Peyer's patch (tissue), 4 donors: Measurements from ENCODE around the gene PDZK1IP1. TPM values are rescaled to one million over a fixed set of nuclear protein-coding genes. Genes with fewer than 3 reads are reported as not detected.

Source experiments
- DNase-seq, 3 donors: peaks; one replicate each; pipeline ENCODE4 v3.0.0-alpha.2; 2017 to 2019
- H3K27ac ChIP-seq, 4 donors: fragments of 200-600 bp; sonication (generic); one replicate each; pipeline ENCODE4 v1.5.1; 2016 to 2019
- H3K27me3 ChIP-seq, 2 donors: fragments of 200-600 bp; sonication (generic); one replicate each; pipeline ENCODE4 v1.5.1; 2019
- H3K36me3 ChIP-seq, 3 donors: fragments of 200-600 bp; sonication (generic); one replicate each; pipeline ENCODE4 v1.5.1; 2016 to 2019
- H3K4me1 ChIP-seq, 4 donors: fragments of 200-600 bp; sonication (generic); one replicate each; pipeline ENCODE4 v1.5.1; 2016 to 2019
- H3K4me3 ChIP-seq, 4 donors: fragments of 200-600 bp; sonication (generic); 1 replicate in 3 of 4; 2 replicates in 1 of 4; pipeline ENCODE4 v1.5.1; 2016 to 2019; ENCODE audit warnings: mild to moderate bottlenecking in 1 of 4
- H3K9me3 ChIP-seq, 4 donors: fragments of 200-600 bp; sonication (generic); one replicate each; pipeline ENCODE4 v1.5.1; 2016 to 2019; ENCODE audit warnings: mild to moderate bottlenecking in 1 of 4
- POLR2A ChIP-seq, 2 donors: fragments of 450-650 bp; IDR thresholded peaks; one replicate each; pipeline ENCODE4 v1.5.1; 2017; ENCODE audit warnings: antibody characterized with exemption in 2 of 2, mild to moderate bottlenecking in 2 of 2, moderate library complexity in 2 of 2
- total RNA-seq, 4 donors: library from RNA; depleted of rRNA; stranded (reverse); fragments of >200 nt; gene quantifications; one replicate each; pipeline ENCODE4 v1.1.0, GENCODE V29; 2016
- TF ChIP-seq, protein P1 (sequence below), 6 experiments: fragments of 450-650 bp in 4 of 6; fragments of 200-600 bp in 2 of 6; sonication (generic) in 1 of 6; IDR thresholded peaks; one replicate each; pipeline ENCODE4 v1.5.1; 2017 to 2019; ENCODE audit warnings: antibody characterized with exemption in 6 of 6, mild to moderate bottlenecking in 3 of 6, moderate library complexity in 1 of 6

PDZK1IP1 gene
- total RNA-seq, 4 donors from 2014 or later: 5.8 to 224 (median 104) TPM

- no peaks in the 10 kb centered on the region for H3K27me3 ChIP-seq
- H3K4me3 ChIP-seq: no peak overlapping the region
- no peak for DNase-seq
- H3K27ac ChIP-seq: no peak overlapping the region
- no peaks in the 10 kb centered on the region for H3K9me3 ChIP-seq
- no peaks in the 10 kb centered on the region for H3K36me3 ChIP-seq
- H3K4me1 ChIP-seq: peaks cover 0 to 13% (median 0%) of the 10 kb centered on the region in 4 donors
- TF ChIP-seq, protein P1, sequence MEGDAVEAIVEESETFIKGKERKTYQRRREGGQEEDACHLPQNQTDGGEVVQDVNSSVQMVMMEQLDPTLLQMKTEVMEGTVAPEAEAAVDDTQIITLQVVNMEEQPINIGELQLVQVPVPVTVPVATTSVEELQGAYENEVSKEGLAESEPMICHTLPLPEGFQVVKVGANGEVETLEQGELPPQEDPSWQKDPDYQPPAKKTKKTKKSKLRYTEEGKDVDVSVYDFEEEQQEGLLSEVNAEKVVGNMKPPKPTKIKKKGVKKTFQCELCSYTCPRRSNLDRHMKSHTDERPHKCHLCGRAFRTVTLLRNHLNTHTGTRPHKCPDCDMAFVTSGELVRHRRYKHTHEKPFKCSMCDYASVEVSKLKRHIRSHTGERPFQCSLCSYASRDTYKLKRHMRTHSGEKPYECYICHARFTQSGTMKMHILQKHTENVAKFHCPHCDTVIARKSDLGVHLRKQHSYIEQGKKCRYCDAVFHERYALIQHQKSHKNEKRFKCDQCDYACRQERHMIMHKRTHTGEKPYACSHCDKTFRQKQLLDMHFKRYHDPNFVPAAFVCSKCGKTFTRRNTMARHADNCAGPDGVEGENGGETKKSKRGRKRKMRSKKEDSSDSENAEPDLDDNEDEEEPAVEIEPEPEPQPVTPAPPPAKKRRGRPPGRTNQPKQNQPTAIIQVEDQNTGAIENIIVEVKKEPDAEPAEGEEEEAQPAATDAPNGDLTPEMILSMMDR (IDR thresholded peaks at IDR 0.05): no peak
These were observed 4.8 kb downstream of the PDZK1IP1 start for GRCh38 chr1:47184822-47185677.

- no peaks in the 10 kb centered on the region for H3K27me3 ChIP-seq
- H3K36me3 ChIP-seq: no peaks in the 10 kb centered on the region
- DNase-seq: no peak
- H3K4me1 ChIP-seq: peaks cover 0 to 14% (median 3%) of the 10 kb centered on the region in 4 donors
- no peak for TF ChIP-seq POLR2A (IDR thresholded peaks at IDR 0.05)
- H3K4me3 ChIP-seq: no peak overlapping the region
- no peaks in the 10 kb centered on the region for H3K9me3 ChIP-seq
- no peak overlapping the region for H3K27ac ChIP-seq
These were observed 5.6 kb downstream of the PDZK1IP1 start for GRCh38 chr1:47184090-47184821.

DNA sequence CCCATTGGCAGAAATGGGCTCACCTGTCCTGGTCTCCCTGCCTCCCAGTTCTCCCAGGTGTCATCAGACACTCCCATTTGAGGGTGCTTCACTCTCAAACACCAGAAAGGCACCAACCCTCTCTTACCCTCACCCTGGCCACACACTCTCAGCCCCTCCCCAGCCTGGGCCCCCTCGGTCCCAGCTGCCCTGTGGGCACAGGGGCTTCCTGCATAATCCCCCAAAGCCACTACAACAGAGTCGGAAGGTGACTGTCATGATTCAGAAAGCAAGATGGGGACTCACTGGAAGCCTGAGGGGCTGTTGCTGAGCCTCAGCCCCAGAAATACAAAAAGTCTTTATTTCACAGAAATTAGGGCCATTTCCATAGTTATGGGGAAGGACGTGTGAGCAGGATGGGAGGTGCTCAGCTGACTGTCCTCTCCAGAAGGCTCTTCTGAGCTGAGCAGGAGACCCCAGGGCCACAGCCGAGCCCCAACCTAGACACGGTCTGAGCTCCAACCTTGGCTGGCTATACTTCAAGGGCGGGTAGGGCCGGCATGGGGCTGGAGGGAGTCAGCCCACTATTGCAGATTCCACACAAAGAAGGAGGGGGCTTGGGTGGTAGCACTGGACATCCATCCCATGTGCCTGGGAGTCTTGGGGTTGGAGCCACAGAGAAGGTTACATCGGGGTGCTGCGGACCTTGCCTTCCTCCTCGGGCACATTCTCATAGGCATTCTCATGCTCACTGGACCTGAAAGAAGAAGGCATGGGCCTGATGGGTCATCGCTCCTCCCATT is 6.3 kb downstream of the PDZK1IP1 start:
- no peak for DNase-seq
- H3K27me3 ChIP-seq: no peaks in the 10 kb centered on the region
- H3K4me3 ChIP-seq: no peak overlapping the region
- no peak overlapping the region for H3K27ac ChIP-seq
- H3K4me1 ChIP-seq: peaks cover 0 to 15% (median 3%) of the 10 kb centered on the region in 4 donors
- no peaks in the 10 kb centered on the region for H3K36me3 ChIP-seq
- H3K9me3 ChIP-seq: no peaks in the 10 kb centered on the region
- TF ChIP-seq, protein P1 (IDR thresholded peaks at IDR 0.05): no peak
- TF ChIP-seq POLR2A (IDR thresholded peaks at IDR 0.05): no peak

DNA sequence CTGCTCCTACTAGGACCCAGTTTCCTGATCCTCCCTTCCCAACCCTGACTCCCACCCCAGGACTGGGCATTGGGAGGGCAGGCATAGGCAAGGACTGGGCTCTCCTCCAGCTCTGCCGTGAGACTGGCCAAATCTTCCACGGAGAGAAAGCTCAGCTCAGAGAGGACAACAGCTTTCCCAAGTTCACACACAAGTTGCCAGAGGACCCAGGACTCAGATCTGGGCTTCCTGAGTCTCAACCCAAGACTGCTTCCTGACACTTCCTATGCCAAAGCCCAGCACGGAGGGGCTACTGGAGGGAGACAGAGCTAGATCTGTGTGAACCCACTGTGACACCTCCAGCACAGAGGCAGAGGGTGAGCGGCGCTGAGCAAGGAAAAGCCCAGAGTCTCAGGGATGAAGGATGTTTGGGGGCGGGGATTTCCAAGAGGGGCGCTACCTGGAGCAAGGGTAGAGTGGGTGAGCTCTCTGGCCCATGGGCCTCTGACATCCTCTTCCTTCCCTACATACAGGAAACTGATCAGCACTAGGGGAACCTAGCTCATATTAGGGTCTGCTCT is 7.1 kb downstream of the PDZK1IP1 start:
- no peaks in the 10 kb centered on the region for H3K27me3 ChIP-seq
- H3K36me3 ChIP-seq: no peaks in the 10 kb centered on the region
- peaks cover 0 to 15% (median 3%) of the 10 kb centered on the region in 4 donors for H3K4me1 ChIP-seq
- DNase-seq: no peak
- TF ChIP-seq, protein P1 (IDR thresholded peaks at IDR 0.05): no peak
- no peak for TF ChIP-seq POLR2A (IDR thresholded peaks at IDR 0.05)
- H3K9me3 ChIP-seq: no peaks in the 10 kb centered on the region
- H3K4me3 ChIP-seq: no peak overlapping the region
- H3K27ac ChIP-seq: no peak overlapping the region

- H3K4me3 ChIP-seq: no peak overlapping the region
- no peaks in the 10 kb centered on the region for H3K27me3 ChIP-seq
- H3K27ac ChIP-seq: no peak overlapping the region
- TF ChIP-seq, protein P1 (IDR thresholded peaks at IDR 0.05): no peak
- TF ChIP-seq POLR2A (IDR thresholded peaks at IDR 0.05): no peak
- DNase-seq: no peak
- no peaks in the 10 kb centered on the region for H3K36me3 ChIP-seq
- H3K4me1 ChIP-seq: peaks cover 0 to 15% (median 3%) of the 10 kb centered on the region in 4 donors
- no peaks in the 10 kb centered on the region for H3K9me3 ChIP-seq
These were observed 7.7 kb downstream of the PDZK1IP1 start for GRCh38 chr1:47181955-47182675.
